ENCODE results near the gene LMAN2L.

DNA sequence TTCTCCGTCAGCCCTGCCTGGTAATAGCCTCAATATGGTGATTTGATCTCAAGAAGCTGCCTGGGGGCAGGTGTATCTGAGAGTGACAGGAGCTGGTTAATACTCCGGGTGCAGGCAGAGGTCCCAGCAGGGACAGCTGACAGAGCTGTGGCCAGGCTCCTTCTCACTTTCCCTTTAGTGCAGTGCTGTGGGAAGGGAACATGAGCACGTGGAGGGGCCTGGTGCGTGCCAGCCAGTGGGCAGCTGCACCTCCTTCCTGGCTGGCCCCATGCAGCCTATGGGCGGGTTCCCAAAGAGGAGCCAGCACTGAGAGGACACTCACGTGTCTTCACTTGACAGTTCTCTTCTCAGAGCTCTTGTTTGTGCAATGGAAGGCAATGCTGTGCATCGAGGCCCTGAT, 29.9 kb upstream of the LMAN2L start:
- TF ChIP-seq YY1 (IDR thresholded peaks at IDR 0.05; ENCODE audit: insufficient read depth, insufficient read length) (no peak), ZNF274 (IDR thresholded peaks at IDR 0.05; ENCODE audit: low read depth, low read length) (no peak)
